ENCODE results near the gene AMFR. TPM values are rescaled to one million over a fixed set of nuclear protein-coding genes. Genes with fewer than 3 reads are reported as not detected.

The AMFR gene
- total RNA-seq, 6 experiments from 2014 or later, result 92.2 to 189 (median 137) TPM

DNA sequence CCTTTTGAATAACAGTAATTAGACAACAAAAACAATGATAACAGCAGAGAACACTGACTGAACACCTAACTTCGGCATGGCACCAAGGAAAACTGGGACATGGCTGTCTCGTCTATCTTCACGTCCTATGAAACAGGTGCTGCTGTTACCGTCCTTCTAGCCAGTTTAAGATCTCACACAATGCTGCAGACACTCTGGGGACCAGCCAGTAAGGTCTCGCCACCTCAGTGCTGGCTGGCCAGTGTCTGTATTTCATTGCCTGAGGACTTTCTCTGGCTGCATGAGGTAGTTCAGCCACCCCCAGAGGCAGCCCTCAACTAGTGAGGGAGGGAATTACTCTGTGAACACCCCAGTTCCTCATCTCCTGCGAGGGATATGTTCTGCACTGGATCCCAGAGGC lies 57.6 kb downstream of the AMFR start:
- Histone ChIP-seq H3K27ac (no peak overlapping the region), H3K36me3 (peaks cover 0 to 38% (median 7%) of the 10 kb centered on the region in 4 donors), H3K9me3 (no peaks in the 10 kb centered on the region), H3K27me3 (no peaks in the 10 kb centered on the region), H3K4me1 (peaks cover 0 to 33% (median 16%) of the 10 kb centered on the region in 4 donors), H3K4me3 (no peak overlapping the region)
- intact Hi-C loops (cut with DNase I), result no loop called here
- TF ChIP-seq CTCF (IDR thresholded peaks at IDR 0.05) (no peak), POLR2A (IDR thresholded peaks at IDR 0.05) (no peak)
- DNase-seq, result no peak
- ATAC-seq, result no peak
- 100% methylated on average over 3 of the region's 6 CpGs for WGBS (ENCODE audit: insufficient coverage, low coverage, low lambda C conversion rate, missing lambda C conversion rate)

- 92% methylated on average over 2 of the region's 9 CpGs for WGBS (ENCODE audit: insufficient coverage, low coverage, low lambda C conversion rate, missing lambda C conversion rate)
- H3K4me3 ChIP-seq, result no peak overlapping the region
- H3K27me3 ChIP-seq, result no peaks in the 10 kb centered on the region
- no peak for DNase-seq
- no peak for TF ChIP-seq CTCF (IDR thresholded peaks at IDR 0.05)
- no peaks in the 10 kb centered on the region for H3K9me3 ChIP-seq
- H3K27ac ChIP-seq, result no peak overlapping the region
- H3K36me3 ChIP-seq, result peaks cover 0 to 46% (median 9%) of the 10 kb centered on the region in 4 donors
- intact Hi-C loops (cut with DNase I), result no loop called here
- peaks cover 0 to 33% (median 14%) of the 10 kb centered on the region in 4 donors for H3K4me1 ChIP-seq
- ATAC-seq, result no peak
Observed at GRCh38 chr16:56366945-56367344, 58.4 kb downstream of the AMFR start.

DNA sequence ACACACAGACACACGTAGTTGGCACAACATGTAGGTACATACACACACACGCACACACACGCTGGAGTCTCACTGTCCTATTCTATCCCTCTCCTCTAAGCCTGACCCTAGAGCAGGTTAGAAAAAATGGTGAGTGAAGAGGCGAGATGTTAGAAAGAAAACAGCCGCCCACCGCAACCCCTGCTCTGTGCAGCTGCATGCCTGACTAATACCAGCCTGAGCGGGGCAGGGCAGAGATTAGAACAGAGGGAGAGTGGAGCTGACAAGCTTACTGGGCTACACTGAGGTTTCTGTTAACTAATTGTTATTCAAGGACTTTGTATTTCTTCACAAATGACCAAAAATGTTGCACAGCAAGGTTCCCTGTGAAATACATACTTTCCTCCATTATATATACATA lies 59.8 kb downstream of the AMFR start:
- H3K9me3 ChIP-seq, result no peaks in the 10 kb centered on the region
- H3K27me3 ChIP-seq, result no peaks in the 10 kb centered on the region
- DNase-seq, result no peak
- intact Hi-C loops (cut with DNase I), result no loop called here
- H3K27ac ChIP-seq, result no peak overlapping the region
- peaks cover 0 to 19% (median 7%) of the 10 kb centered on the region in 4 donors for H3K4me1 ChIP-seq
- WGBS (ENCODE audit: insufficient coverage, low coverage, low lambda C conversion rate, missing lambda C conversion rate), result 49% methylated on average over 3 of the region's 7 CpGs
- H3K36me3 ChIP-seq, result peaks cover 0 to 54% (median 9%) of the 10 kb centered on the region in 4 donors
- H3K4me3 ChIP-seq, result no peak overlapping the region
- TF ChIP-seq POLR2A (IDR thresholded peaks at IDR 0.05) (no peak), CTCF (IDR thresholded peaks at IDR 0.05) (no peak)
- ATAC-seq, result no peak

- Histone ChIP-seq H3K36me3 (peaks cover 0 to 54% (median 9%) of the 10 kb centered on the region in 4 donors), H3K27ac (no peak overlapping the region), H3K27me3 (no peaks in the 10 kb centered on the region), H3K4me1 (peaks cover 0 to 12% (median 3%) of the 10 kb centered on the region in 4 donors), H3K9me3 (no peaks in the 10 kb centered on the region), H3K4me3 (no peak overlapping the region)
- DNase-seq (no peak), ATAC-seq (no peak)
- intact Hi-C loops (cut with DNase I), result no loop called here
- WGBS (ENCODE audit: insufficient coverage, low coverage, low lambda C conversion rate, missing lambda C conversion rate), result 79% methylated on average over 3 of the region's 8 CpGs
- no peak for TF ChIP-seq POLR2A (IDR thresholded peaks at IDR 0.05)
- no peak for TF ChIP-seq CTCF (IDR thresholded peaks at IDR 0.05)
Observed at GRCh38 chr16:56364865-56365264, 60.5 kb downstream of the AMFR start.

Measured in right lobe of liver (tissue), 6 donors.